OCI-LY3 (cell line): Measurements from ENCODE around the gene NIPBL.

Experiments used
- H2AFZ ChIP-seq: fragments of 200-600, 300-600 bp; shearing (Covaris generic); 2 replicates; pipeline ENCODE4 v1.6.0; 2014; ENCODE audit warnings: antibody characterized with exemption, low read depth, low read length
- H3K27ac ChIP-seq: fragments of 200-600, 300-600 bp; sonication (generic); 2 replicates; pipeline ENCODE4 v1.5.1; 2014; ENCODE audit warnings: mild to moderate bottlenecking, low read length, moderate library complexity, mixed read lengths
- H3K27me3 ChIP-seq: fragments of 200-600, 300-600 bp; sonication (generic); 2 replicates; pipeline ENCODE4 v1.6.1; 2014; ENCODE audit warnings: low read depth, low read length, mixed read lengths
- H3K36me3 ChIP-seq: fragments of 200-600, 300-600 bp; sonication (generic); replicated peaks from 2 replicates; pipeline ENCODE3; 2014; ENCODE audit warnings: low read depth, low read length, mixed read lengths
- H3K4me1 ChIP-seq: fragments of 300-600, 200-600 bp; sonication (generic); 2 replicates; pipeline ENCODE4 v1.6.1; 2014; ENCODE audit warnings: low read length, mixed read lengths
- H3K4me2 ChIP-seq: fragments of 200-600, 300-600 bp; sonication (generic); 2 replicates; pipeline ENCODE4 v1.6.1; 2014; ENCODE audit warnings: low read length, mixed read lengths
- H3K4me3 ChIP-seq: fragments of 300-600, 200-600 bp; sonication (generic); 2 replicates; pipeline ENCODE4 v1.5.1; 2014; ENCODE audit warnings: antibody characterized with exemption, mild to moderate bottlenecking, low read length, moderate library complexity
- H3K79me2 ChIP-seq: fragments of 300-600, 200-600 bp; shearing (Covaris generic); 2 replicates; pipeline ENCODE4 v1.6.1; 2014; ENCODE audit warnings: mild to moderate bottlenecking, low read length, mixed read lengths
- H3K9ac ChIP-seq: fragments of 300-600, 200-600 bp; shearing (Covaris generic); 2 replicates; pipeline ENCODE4 v1.6.0; 2014; ENCODE audit warnings: mild to moderate bottlenecking, low read length, moderate library complexity
- H3K9me3 ChIP-seq: fragments of 200-600, 300-600 bp; shearing (Covaris generic); 2 replicates; pipeline ENCODE4 v1.6.1; 2014; ENCODE audit warnings: low read length, mixed read lengths; ENCODE audit not compliant: insufficient read depth
- H4K20me1 ChIP-seq: fragments of 200-600, 300-600 bp; sonication (generic); 2 replicates; pipeline ENCODE4 v1.6.1; 2016; ENCODE audit warnings: low read length, mixed read lengths; ENCODE audit not compliant: insufficient read depth
- EZH2phosphoT487 ChIP-seq: fragments of 200-600 bp; shearing (Covaris generic); IDR thresholded peaks from 2 replicates; pipeline ENCODE4 v1.6.1; 2018; ENCODE audit warnings: antibody characterized with exemption, mixed run types, low read depth
- TF ChIP-seq, protein P1 (sequence below): fragments of 200-600, 300-600 bp; sonication (generic); IDR thresholded peaks from 2 replicates; pipeline ENCODE4 v1.5.1; 2014; ENCODE audit warnings: antibody characterized with exemption, low read length, low read depth

NIPBL gene

GRCh38 chr5:36953043-36953442 is 76.5 kb downstream of the NIPBL start:
- no peaks in the 10 kb centered on the region for H3K9me3 ChIP-seq
- H4K20me1 ChIP-seq: peaks cover 45% of the 10 kb centered on the region
- H3K4me3 ChIP-seq: no peak overlapping the region
- H3K27ac ChIP-seq: no peak overlapping the region
- no peaks in the 10 kb centered on the region for H3K27me3 ChIP-seq
- no peak overlapping the region for H2AFZ ChIP-seq
- no peak for TF ChIP-seq EZH2phosphoT487
- TF ChIP-seq, protein P1, sequence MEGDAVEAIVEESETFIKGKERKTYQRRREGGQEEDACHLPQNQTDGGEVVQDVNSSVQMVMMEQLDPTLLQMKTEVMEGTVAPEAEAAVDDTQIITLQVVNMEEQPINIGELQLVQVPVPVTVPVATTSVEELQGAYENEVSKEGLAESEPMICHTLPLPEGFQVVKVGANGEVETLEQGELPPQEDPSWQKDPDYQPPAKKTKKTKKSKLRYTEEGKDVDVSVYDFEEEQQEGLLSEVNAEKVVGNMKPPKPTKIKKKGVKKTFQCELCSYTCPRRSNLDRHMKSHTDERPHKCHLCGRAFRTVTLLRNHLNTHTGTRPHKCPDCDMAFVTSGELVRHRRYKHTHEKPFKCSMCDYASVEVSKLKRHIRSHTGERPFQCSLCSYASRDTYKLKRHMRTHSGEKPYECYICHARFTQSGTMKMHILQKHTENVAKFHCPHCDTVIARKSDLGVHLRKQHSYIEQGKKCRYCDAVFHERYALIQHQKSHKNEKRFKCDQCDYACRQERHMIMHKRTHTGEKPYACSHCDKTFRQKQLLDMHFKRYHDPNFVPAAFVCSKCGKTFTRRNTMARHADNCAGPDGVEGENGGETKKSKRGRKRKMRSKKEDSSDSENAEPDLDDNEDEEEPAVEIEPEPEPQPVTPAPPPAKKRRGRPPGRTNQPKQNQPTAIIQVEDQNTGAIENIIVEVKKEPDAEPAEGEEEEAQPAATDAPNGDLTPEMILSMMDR: no peak
- H3K79me2 ChIP-seq: peaks cover 44% of the 10 kb centered on the region
- H3K4me1 ChIP-seq: peaks cover 12% of the 10 kb centered on the region
- no peaks in the 10 kb centered on the region for H3K36me3 ChIP-seq
- no peak overlapping the region for H3K9ac ChIP-seq
- no peak overlapping the region for H3K4me2 ChIP-seq

DNA sequence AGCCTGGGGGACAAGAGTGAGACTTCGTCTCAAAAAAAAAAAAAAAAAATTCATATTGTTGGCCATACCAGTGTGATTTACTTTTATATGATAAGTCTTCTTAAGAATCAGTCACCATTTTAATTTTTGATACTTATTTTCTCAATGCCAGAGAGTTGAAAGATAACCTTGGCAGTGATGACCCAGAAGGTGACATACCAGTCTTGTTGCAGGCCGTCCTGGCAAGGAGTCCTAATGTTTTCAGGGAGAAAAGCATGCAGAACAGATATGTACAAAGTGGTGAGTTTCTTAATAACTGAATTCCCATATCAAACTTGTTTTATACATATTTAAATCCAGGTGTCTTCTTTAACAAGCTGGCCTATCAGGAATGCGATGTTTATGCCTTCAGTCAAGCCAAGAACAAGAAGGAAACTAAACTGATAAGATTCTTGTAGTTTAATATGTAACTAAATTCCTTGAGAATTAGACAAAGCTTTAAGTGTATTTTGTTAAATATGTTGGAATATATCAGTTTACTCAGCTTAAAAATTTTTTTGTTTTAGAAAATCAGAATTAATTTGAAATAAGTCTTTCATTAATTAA is 81.5 kb downstream of the NIPBL start:
- no peak overlapping the region for H3K9ac ChIP-seq
- H3K27ac ChIP-seq: no peak overlapping the region
- no peaks in the 10 kb centered on the region for H3K9me3 ChIP-seq
- H3K27me3 ChIP-seq: no peaks in the 10 kb centered on the region
- no peak overlapping the region for H2AFZ ChIP-seq
- peaks cover 4% of the 10 kb centered on the region for H3K36me3 ChIP-seq
- H3K79me2 ChIP-seq: peaks cover 8% of the 10 kb centered on the region; the same call in 1 of the 2 replicates
- peaks cover 5% of the 10 kb centered on the region for H4K20me1 ChIP-seq
- H3K4me3 ChIP-seq: no peak overlapping the region
- no peaks in the 10 kb centered on the region for H3K4me1 ChIP-seq
- TF ChIP-seq, protein P1: no peak
- TF ChIP-seq EZH2phosphoT487: no peak
- no peak overlapping the region for H3K4me2 ChIP-seq

GRCh38 chr5:36958612-36959011 is 82.0 kb downstream of the NIPBL start:
- Histone ChIP-seq H3K4me3 (no peak overlapping the region), H4K20me1 (no peaks in the 10 kb centered on the region), H3K4me2 (no peak overlapping the region), H3K4me1 (no peaks in the 10 kb centered on the region), H3K79me2 (peaks cover 3% of the 10 kb centered on the region; the same call in 1 of the 2 replicates), H3K9me3 (no peaks in the 10 kb centered on the region), H3K9ac (no peak overlapping the region), H2AFZ (no peak overlapping the region), H3K27me3 (no peaks in the 10 kb centered on the region), H3K27ac (no peak overlapping the region), H3K36me3 (peaks cover 6% of the 10 kb centered on the region)
- TF ChIP-seq, protein P1: no peak
- TF ChIP-seq EZH2phosphoT487: no peak

- no peaks in the 10 kb centered on the region for H3K9me3 ChIP-seq
- H3K36me3 ChIP-seq: peaks cover 20% of the 10 kb centered on the region
- TF ChIP-seq, protein P1: no peak
- no peak for TF ChIP-seq EZH2phosphoT487
- H3K4me2 ChIP-seq: no peak overlapping the region
- no peaks in the 10 kb centered on the region for H3K4me1 ChIP-seq
- H3K27ac ChIP-seq: no peak overlapping the region
- no peaks in the 10 kb centered on the region for H4K20me1 ChIP-seq
- no peak overlapping the region for H3K9ac ChIP-seq
- H3K79me2 ChIP-seq: no peaks in the 10 kb centered on the region
- no peaks in the 10 kb centered on the region for H3K27me3 ChIP-seq
- no peak overlapping the region for H2AFZ ChIP-seq
- H3K4me3 ChIP-seq: no peak overlapping the region
Observed at GRCh38 chr5:36965179-36965578, 88.6 kb downstream of the NIPBL start.
